HepG2 (cell line): ENCODE data around the gene ACOX3. TPM values are rescaled to one million over a fixed set of nuclear protein-coding genes. Genes with fewer than 3 reads are reported as not detected.

ENCODE experiments used
- ATAC-seq: fragments of 200-7000 bp; cut with Tn5 transposase; 3 replicates; pipeline ENCODE4 v1.9.1; 2020; ENCODE audit warnings: mild to moderate bottlenecking, moderate library complexity
- BruUV-seq: library from RNA; stranded (reverse); fragments of 400-500 nt; replicated peaks from 2 replicates; lab custom pipeline; 2021; lab: Mats Ljungman, UMichigan
- CTCF ChIA-PET: fragments of 300-600 bp; formaldehyde crosslinking; extraction: SDS; loops from one replicate; lab custom pipeline; 2021; ENCODE audit warnings: low total read pairs, inconsistent platforms, low intra/inter-chr PET ratio; lab: Yijun Ruan, JAX
- POLR2A ChIA-PET: fragments of 350-600 bp; sonication (Branson Sonifier 250); formaldehyde crosslinking; loops from one replicate; lab custom pipeline; 2020; ENCODE audit warnings: antibody characterized with exemption, inconsistent platforms; lab: Yijun Ruan, JAX
- DNase-seq: peaks from one replicate; pipeline ENCODE4 v3.0.0-alpha.2; 2015; ENCODE audit warnings: low spot score
- FAIRE-seq: peaks from 3 replicates; lab custom pipeline; 2011; peaks lifted over from hg19 to GRCh38; lab: Jason Lieb, UNC
- H2AFZ ChIP-seq: one replicate; pipeline ENCODE4 v1.6.1; 2011; ENCODE audit warnings: low read length, inconsistent platforms
- H3K27ac ChIP-seq: fragments of 300-600 bp; 3 replicates; pipeline ENCODE4 v1.8.0; 2011; ENCODE audit warnings: mixed run types, mild to moderate bottlenecking, mixed read lengths, low read length, inconsistent platforms; ENCODE audit not compliant: insufficient read depth; ENCODE audit errors: extremely low read length
- H3K27me3 ChIP-seq, 2 experiments: fragments of 200-600 bp in 1 of 2; 2 replicates in 1 of 2; 3 replicates in 1 of 2; pipeline versions ENCODE4 v1.6.0 to v1.8.0; 2011; ENCODE audit warnings: low read length in 2 of 2, mild to moderate bottlenecking in 2 of 2, moderate library complexity in 2 of 2, inconsistent platforms in 1 of 2; ENCODE audit not compliant: insufficient read depth in 2 of 2, control insufficient read depth in 1 of 2
- H3K36me3 ChIP-seq, 2 experiments: fragments of 200-600 bp in 1 of 2; replicated peaks in 1 of 2; 2 replicates in 1 of 2; 3 replicates in 1 of 2; pipeline versions ENCODE4 v1.5.1 to v1.8.0; 2011; ENCODE audit warnings: low read length in 2 of 2, inconsistent platforms in 1 of 2; ENCODE audit not compliant: insufficient read depth in 2 of 2, control insufficient read depth in 1 of 2
- H3K4me1 ChIP-seq: 2 replicates; pipeline ENCODE4 v1.5.1; 2012; ENCODE audit warnings: low read length, inconsistent platforms; ENCODE audit not compliant: insufficient read depth
- H3K4me2 ChIP-seq: 2 replicates; pipeline ENCODE4 v1.6.0; 2011; ENCODE audit warnings: low read depth, low read length, inconsistent platforms
- H3K4me3 ChIP-seq, 3 experiments: fragments of 200-600 bp in 1 of 3; sonication (generic), shearing (Covaris generic) in 1 of 3; replicated peaks in 1 of 3; 2 replicates each; pipeline ENCODE4 v1.5.1; 2011 to 2016; ENCODE audit warnings: low read length in 3 of 3, inconsistent platforms in 2 of 3, low read depth in 2 of 3, mild to moderate bottlenecking in 2 of 3, control low read depth in 1 of 3, mixed read lengths in 1 of 3; ENCODE audit not compliant: insufficient read depth in 1 of 3
- H3K79me2 ChIP-seq: one replicate; pipeline ENCODE4 v1.6.1; 2011; ENCODE audit warnings: low read length, inconsistent platforms; ENCODE audit not compliant: insufficient read depth
- H3K9ac ChIP-seq: 2 replicates; pipeline ENCODE4 v1.6.0; 2011; ENCODE audit warnings: mild to moderate bottlenecking, low read depth, low read length, inconsistent platforms; ENCODE audit not compliant: insufficient read depth
- H3K9me3 ChIP-seq: 2 replicates; pipeline ENCODE4 v1.5.1; 2012; ENCODE audit warnings: mild to moderate bottlenecking, low read length
- H4K20me1 ChIP-seq: 2 replicates; pipeline ENCODE4 v1.6.0; 2011; ENCODE audit warnings: inconsistent platforms, mild to moderate bottlenecking, low read length, moderate library complexity; ENCODE audit not compliant: insufficient read depth
- GABPB1 ChIP-seq: IDR thresholded peaks from 2 replicates; pipeline ENCODE4 v1.6.1; 2016; ENCODE audit warnings: mild to moderate bottlenecking, missing genetic modification reagents, moderate library complexity, missing compliant biosample characterization
- GZF1 ChIP-seq: sonication (generic); formaldehyde crosslinking; IDR thresholded peaks from 2 replicates; pipeline ENCODE4 v1.5.1; 2020; ENCODE audit warnings: mild to moderate bottlenecking, missing genetic modification reagents
- HNF4G ChIP-seq, 2 experiments: sonication (generic) in 1 of 2; formaldehyde crosslinking in 1 of 2; IDR thresholded peaks; 2 replicates each; pipeline versions ENCODE4 v1.4.0 to v1.6.1; 2011 to 2020; ENCODE audit warnings: borderline replicate concordance in 2 of 2, low read depth in 2 of 2, mild to moderate bottlenecking in 2 of 2, low read length in 1 of 2, missing genetic modification reagents in 1 of 2, moderate library complexity in 1 of 2
- RAD51 ChIP-seq: fragments of 450-650 bp; IDR thresholded peaks from 2 replicates; pipeline ENCODE4 v1.6.1; 2016; ENCODE audit warnings: borderline replicate concordance
- WGBS: methylation state at CpG from one replicate; pipeline ENCODE4 v1.1.6; 2017; ENCODE audit warnings: low lambda C conversion rate; 5-methylcytosine and 5-hydroxymethylcytosine counted together
- in situ Hi-C: cut with HindIII; loops from 2 replicates; pipeline ENCODE4 v1.10.0; 2017; ENCODE audit warnings: low pct_unique_long_range_greater_than_20kb; ENCODE audit not compliant: extremely low pct_ligation_motif_present
- intact Hi-C: fragments of 100-400 bp; cut with micrococcal nuclease; formaldehyde crosslinking; loops from one replicate; pipeline ENCODE4 v1.10.0; 2022; ENCODE audit not compliant: unreplicated experiment
- polyA plus RNA-seq, 8 experiments: library from polyadenylated mRNA; depleted of rRNA in 3 of 8; stranded (reverse) in 7 of 8; unstranded in 1 of 8; fragments of >200 nt; fragmentation: Illumina TruSeq in 4 of 8; extraction: Trizol in 4 of 8; gene quantifications; 2 replicates each; pipeline versions ENCODE4 v1.2.1 to v1.2.3, GENCODE V29; 2011 to 2016; ENCODE audit warnings: low read depth in 4 of 8, missing spikeins in 1 of 8, mixed read lengths in 1 of 8; ENCODE audit not compliant: insufficient read depth in 1 of 8
- total RNA-seq, 5 experiments: library from RNA; depleted of rRNA; stranded (reverse); fragments of >200 nt; fragmentation: Illumina TruSeq; extraction: Trizol; gene quantifications; 2 replicates each; pipeline ENCODE4 v1.2.3, GENCODE V29; 2016; ENCODE audit warnings: low read depth in 1 of 5
- TF ChIP-seq, protein P1 (sequence below): sonication (generic); formaldehyde crosslinking; IDR thresholded peaks from 2 replicates; pipeline ENCODE4 v1.5.0; 2020; ENCODE audit warnings: missing genetic modification reagents, mild to moderate bottlenecking, borderline replicate concordance
- TF ChIP-seq, protein P2 (sequence below): sonication (generic); formaldehyde crosslinking; IDR thresholded peaks from 2 replicates; pipeline ENCODE4 v1.4.0; 2020; ENCODE audit warnings: missing genetic modification reagents

Gene ACOX3
- total and polyA plus RNA-seq, 2 of the 13 experiments (the other 11 are each of a cell fraction or from before 2014, with no cell fraction given): 4.2 to 17.8 TPM

DNA sequence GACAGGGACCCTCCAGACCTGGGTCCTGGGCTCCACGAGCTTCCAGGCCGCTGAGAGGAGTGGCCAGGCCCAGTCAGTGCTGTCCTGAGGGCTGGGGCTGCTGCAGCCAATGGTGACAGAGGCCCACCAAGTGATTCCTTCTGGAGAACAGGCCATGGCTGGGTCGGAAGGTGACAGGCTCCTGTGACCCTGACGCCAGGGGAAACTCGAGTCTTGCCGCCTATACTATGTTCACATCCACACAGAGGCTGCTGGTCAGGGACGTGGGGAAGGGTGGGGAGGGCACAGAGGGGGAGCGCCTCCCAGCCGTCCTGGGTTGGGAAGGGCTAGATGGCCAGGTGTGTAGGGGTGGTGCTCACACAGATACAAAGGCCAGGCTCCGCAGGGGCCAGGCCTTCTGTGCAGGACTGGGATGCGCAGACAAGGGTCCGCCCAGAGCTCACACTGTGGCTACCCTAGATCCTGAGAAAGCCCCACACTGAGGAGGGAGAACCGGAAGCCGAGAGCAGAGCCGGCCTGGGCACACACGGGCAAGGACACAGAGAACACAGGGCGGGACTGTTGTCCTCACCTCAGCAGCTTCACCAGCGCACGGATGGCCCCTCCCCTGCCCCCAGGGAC is 89.6 kb downstream of the ACOX3 start:
- no peak overlapping the region; the same call in 1 of the 2 replicates for H3K4me2 ChIP-seq
- H3K4me1 ChIP-seq: peaks cover 31% of the 10 kb centered on the region
- BruUV-seq: no TSS peak
- H3K27ac ChIP-seq: no peak overlapping the region
- H2AFZ ChIP-seq: no peak overlapping the region
- in situ Hi-C loops (no loop called here), intact Hi-C loops (no loop called here)
- peak; percentile 30; the same call in 1 of the 2 replicates for TF ChIP-seq GABPB1 (CRISPR knock-in tag)
- no peak for TF ChIP-seq RAD51
- 17% methylated on average over 6 of the region's 19 CpGs for WGBS
- DNase-seq: no peak
- peak; percentile 48 for ATAC-seq
- no peaks in the 10 kb centered on the region for H3K79me2 ChIP-seq
- H3K27me3 ChIP-seq: peaks cover 9 to 24% of the 10 kb centered on the region in 2 experiments; a peak in 4 of 5 replicates
- POLR2A ChIA-PET: no interaction called here
- no peaks in the 10 kb centered on the region for H3K9me3 ChIP-seq
- H3K4me3 ChIP-seq: no peak overlapping the region; a peak in 1 of 6 replicates
- CTCF ChIA-PET: no interaction called here
- H3K36me3 ChIP-seq: no peaks in the 10 kb centered on the region
- FAIRE-seq: no peak
- H4K20me1 ChIP-seq: no peaks in the 10 kb centered on the region; the same call in 1 of the 2 replicates
- no peak overlapping the region for H3K9ac ChIP-seq

DNA sequence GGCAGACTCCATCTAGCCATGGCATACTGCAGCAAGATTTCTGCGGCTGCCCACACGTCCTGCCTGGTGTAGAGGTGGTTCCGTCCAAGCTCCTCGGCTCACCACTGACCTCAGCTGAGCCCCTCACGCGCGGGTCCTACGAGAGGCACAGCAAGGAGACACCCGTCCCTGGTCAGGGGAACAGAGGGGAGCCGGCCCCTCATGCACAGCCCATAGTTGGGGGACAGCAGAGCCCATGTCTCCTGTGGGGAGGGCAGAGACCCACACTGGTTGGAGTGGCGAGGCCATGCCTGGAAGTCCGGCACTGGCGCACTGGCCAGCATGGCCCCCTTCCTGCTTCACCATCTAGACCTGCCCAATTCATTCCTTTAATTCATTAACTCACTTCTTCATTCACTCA is 90.2 kb downstream of the ACOX3 start:
- DNase-seq: no peak
- Histone ChIP-seq H3K79me2 (no peaks in the 10 kb centered on the region), H2AFZ (no peak overlapping the region), H3K36me3 (no peaks in the 10 kb centered on the region), H3K27ac (no peak overlapping the region), H3K27me3 (peaks cover 7 to 27% of the 10 kb centered on the region in 2 experiments; a peak in 4 of 5 replicates), H3K9me3 (no peaks in the 10 kb centered on the region), H3K4me2 (no peak overlapping the region), H4K20me1 (no peaks in the 10 kb centered on the region; the same call in 1 of the 2 replicates), H3K4me1 (peaks cover 35% of the 10 kb centered on the region), H3K9ac (no peak overlapping the region), H3K4me3 (no peak overlapping the region)
- BruUV-seq: no TSS peak
- CTCF ChIA-PET: no interaction called here
- no peak for FAIRE-seq
- in situ Hi-C loops (no loop called here), intact Hi-C loops (no loop called here)
- no peak for TF ChIP-seq HNF4G (IDR thresholded peaks at IDR 0.05; ENCODE audit: borderline replicate concordance, low read depth, low read length)
- TF ChIP-seq HNF4G (CRISPR knock-in tag; IDR thresholded peaks at IDR 0.05; ENCODE audit: borderline replicate concordance, low read depth): no peak
- TF ChIP-seq, protein P1, sequence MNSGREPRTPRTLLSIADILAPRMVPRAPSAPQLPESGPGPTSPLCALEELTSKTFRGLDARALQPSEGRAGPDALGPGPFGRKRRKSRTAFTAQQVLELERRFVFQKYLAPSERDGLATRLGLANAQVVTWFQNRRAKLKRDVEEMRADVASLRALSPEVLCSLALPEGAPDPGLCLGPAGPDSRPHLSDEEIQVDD (CRISPR knock-in tag): no peak
- TF ChIP-seq GZF1 (CRISPR knock-in tag): no peak
- TF ChIP-seq, protein P2, sequence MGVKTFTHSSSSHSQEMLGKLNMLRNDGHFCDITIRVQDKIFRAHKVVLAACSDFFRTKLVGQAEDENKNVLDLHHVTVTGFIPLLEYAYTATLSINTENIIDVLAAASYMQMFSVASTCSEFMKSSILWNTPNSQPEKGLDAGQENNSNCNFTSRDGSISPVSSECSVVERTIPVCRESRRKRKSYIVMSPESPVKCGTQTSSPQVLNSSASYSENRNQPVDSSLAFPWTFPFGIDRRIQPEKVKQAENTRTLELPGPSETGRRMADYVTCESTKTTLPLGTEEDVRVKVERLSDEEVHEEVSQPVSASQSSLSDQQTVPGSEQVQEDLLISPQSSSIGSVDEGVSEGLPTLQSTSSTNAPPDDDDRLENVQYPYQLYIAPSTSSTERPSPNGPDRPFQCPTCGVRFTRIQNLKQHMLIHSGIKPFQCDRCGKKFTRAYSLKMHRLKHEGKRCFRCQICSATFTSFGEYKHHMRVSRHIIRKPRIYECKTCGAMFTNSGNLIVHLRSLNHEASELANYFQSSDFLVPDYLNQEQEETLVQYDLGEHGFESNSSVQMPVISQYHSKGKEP (CRISPR knock-in tag): no peak
- no peak for ATAC-seq
- POLR2A ChIA-PET: no interaction called here
- 91% methylated on average over 11 of the region's 13 CpGs for whole genome bisulfite sequencing
